ENCODE results near the gene ERC2.
"Not testable (repeated sequence)": the region's sequence is repeated elsewhere in the genome, so short reads cannot be mapped to it uniquely, and the experiment has no call there.

ERC2 gene

GRCh38 chr3:56115199-56115598 is 353.1 kb downstream of the ERC2 start:
- no peak for DNase-seq

- DNase-seq, result no peak
These were observed 354.4 kb downstream of the ERC2 start for GRCh38 chr3:56113908-56114307.

- no peak for DNase-seq
These were observed 355.0 kb downstream of the ERC2 start for GRCh38 chr3:56113231-56113630.

GRCh38 chr3:56111606-56112304 is 356.5 kb downstream of the ERC2 start:
- peak; percentile 8 for DNase-seq

GRCh38 chr3:56110886-56111285 is 357.4 kb downstream of the ERC2 start:
- no peak for DNase-seq

GRCh38 chr3:56107157-56107556 is 361.1 kb downstream of the ERC2 start:
- no peak for DNase-seq

- DNase-seq, result no peak
These were observed 366.2 kb downstream of the ERC2 start for GRCh38 chr3:56102032-56102431.

GRCh38 chr3:56101576-56101975 is 366.7 kb downstream of the ERC2 start:
- DNase-seq, result no peak

GRCh38 chr3:56096999-56097398 is 371.3 kb downstream of the ERC2 start:
- no peak for DNase-seq

- no peak for DNase-seq
These were observed 374.1 kb downstream of the ERC2 start for GRCh38 chr3:56094170-56094569.

- no peak for DNase-seq
These were observed 378.5 kb downstream of the ERC2 start for GRCh38 chr3:56089739-56090138.

GRCh38 chr3:56087451-56088053 is 380.7 kb downstream of the ERC2 start:
- DNase-seq, result no peak

- DNase-seq, result peak; percentile 69
These were observed 381.9 kb downstream of the ERC2 start for GRCh38 chr3:56086355-56086754.

- no peak for DNase-seq
These were observed 387.0 kb downstream of the ERC2 start for GRCh38 chr3:56081246-56081645.

- no peak for DNase-seq
These were observed 391.5 kb downstream of the ERC2 start for GRCh38 chr3:56076746-56077145.

GRCh38 chr3:56075089-56075488 is 393.2 kb downstream of the ERC2 start:
- DNase-seq, result no peak

- DNase-seq, result no peak
These were observed 398.5 kb downstream of the ERC2 start for GRCh38 chr3:56069766-56070165.

- not testable (repeated sequence) for DNase-seq
These were observed 401.9 kb downstream of the ERC2 start for GRCh38 chr3:56066405-56066804.

GRCh38 chr3:56064684-56065083 is 403.6 kb downstream of the ERC2 start:
- DNase-seq, result peak; percentile 12

GRCh38 chr3:56061279-56061626 is 407.0 kb downstream of the ERC2 start:
- no peak for DNase-seq

- DNase-seq, result no peak
These were observed 407.6 kb downstream of the ERC2 start for GRCh38 chr3:56060521-56061278.

- DNase-seq, result no peak
These were observed 408.5 kb downstream of the ERC2 start for GRCh38 chr3:56059731-56060130.

- no peak for DNase-seq
These were observed 412.3 kb downstream of the ERC2 start for GRCh38 chr3:56055951-56056350.

GRCh38 chr3:56055546-56055945 is 412.7 kb downstream of the ERC2 start:
- DNase-seq, result no peak
